Measurements from ENCODE around the gene C1QA.

C1QA gene

DNA sequence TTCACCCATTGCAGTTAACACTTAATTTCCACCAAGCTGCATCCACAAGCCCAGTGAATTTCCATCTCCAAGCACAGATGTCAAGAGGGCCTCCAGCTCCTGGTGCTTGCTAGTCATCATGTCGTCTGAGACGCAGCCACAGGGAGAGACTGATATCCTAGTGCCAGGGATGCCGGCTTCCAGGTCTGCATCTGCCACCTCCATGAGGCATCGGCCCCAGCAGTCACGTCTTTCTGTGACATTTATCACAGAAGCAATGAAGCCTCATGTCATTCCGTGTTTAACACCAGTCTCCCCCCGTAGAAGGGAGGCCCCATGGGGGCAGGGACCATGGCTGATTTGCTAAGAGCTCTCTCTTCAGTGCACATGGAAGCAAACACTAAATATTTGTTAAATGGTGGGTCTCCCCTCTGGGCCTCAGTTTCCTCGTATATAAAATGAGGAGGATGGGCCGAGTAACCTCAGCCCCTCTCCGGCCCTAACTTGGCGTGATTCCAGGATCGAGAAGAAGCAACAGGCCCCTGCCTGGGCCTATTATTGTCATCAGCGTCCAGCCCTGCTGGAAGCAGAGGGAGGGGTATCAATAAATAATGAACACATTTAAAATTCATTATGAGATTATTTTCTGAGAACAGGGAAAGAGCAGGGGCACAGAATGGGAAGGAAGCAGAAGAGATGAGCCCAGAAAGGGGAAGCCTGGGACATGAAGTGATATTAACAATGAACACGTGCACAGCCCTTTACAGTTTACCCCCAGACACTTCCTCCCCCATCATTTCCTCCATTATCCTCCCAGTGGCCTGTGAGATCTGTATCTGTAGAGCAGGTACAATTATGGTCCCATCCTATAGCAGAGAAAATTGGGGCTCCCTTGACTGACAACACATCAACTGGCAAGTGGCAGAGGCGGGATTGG lies 15.8 kb downstream of the C1QA start:
- no peak overlapping the region for H3K4me3 ChIP-seq (ENCODE audit: insufficient read length, low read depth)
- DNase-seq (ENCODE audit: low read depth, low spot score) = no peak
- H3K4me1 ChIP-seq (ENCODE audit: insufficient read depth, insufficient read length) = no peaks in the 10 kb centered on the region
- H3K36me3 ChIP-seq (ENCODE audit: insufficient read depth, insufficient read length, low read length) = no peaks in the 10 kb centered on the region
- no peak overlapping the region for H3K9ac ChIP-seq (ENCODE audit: insufficient read length, low read depth)
- TF ChIP-seq YY1 (IDR thresholded peaks at IDR 0.05; ENCODE audit: insufficient read depth, insufficient read length) (no peak), ZNF274 (IDR thresholded peaks at IDR 0.05; ENCODE audit: low read depth, low read length) (no peak), SUZ12 (IDR thresholded peaks at IDR 0.05; ENCODE audit: extremely low read depth, insufficient read depth, insufficient read length) (no peak)
- H3K9me3 ChIP-seq (ENCODE audit: insufficient read depth, low read length) = no peaks in the 10 kb centered on the region
- no peaks in the 10 kb centered on the region for H3K27me3 ChIP-seq (ENCODE audit: insufficient read depth, insufficient read length)

GRCh38 chr1:22652881-22653316 lies 16.5 kb downstream of the C1QA start, which contains the start of gene C1QB:
TSS of gene C1QB (plus strand) at chr1:22653236. CDS start at chr1:22659463, 6,227 bp downstream.
- TF ChIP-seq YY1 (IDR thresholded peaks at IDR 0.05; ENCODE audit: insufficient read depth, insufficient read length) (no peak), SUZ12 (IDR thresholded peaks at IDR 0.05; ENCODE audit: extremely low read depth, insufficient read depth, insufficient read length) (no peak), ZNF274 (IDR thresholded peaks at IDR 0.05; ENCODE audit: low read depth, low read length) (no peak)
- Histone ChIP-seq H3K9me3 (ENCODE audit: insufficient read depth, low read length) (no peaks in the 10 kb centered on the region), H3K4me3 (ENCODE audit: insufficient read length, low read depth) (no peak within 1 kb of the TSS), H3K27me3 (ENCODE audit: insufficient read depth, insufficient read length) (no peaks in the 10 kb centered on the region), H3K9ac (ENCODE audit: insufficient read length, low read depth) (no peak within 1 kb of the TSS), H3K36me3 (ENCODE audit: insufficient read depth, insufficient read length, low read length) (no peaks in the 10 kb centered on the region), H3K4me1 (ENCODE audit: insufficient read depth, insufficient read length) (no peaks in the 10 kb centered on the region)
- DNase-seq (ENCODE audit: low read depth, low spot score) = no peak

DNA sequence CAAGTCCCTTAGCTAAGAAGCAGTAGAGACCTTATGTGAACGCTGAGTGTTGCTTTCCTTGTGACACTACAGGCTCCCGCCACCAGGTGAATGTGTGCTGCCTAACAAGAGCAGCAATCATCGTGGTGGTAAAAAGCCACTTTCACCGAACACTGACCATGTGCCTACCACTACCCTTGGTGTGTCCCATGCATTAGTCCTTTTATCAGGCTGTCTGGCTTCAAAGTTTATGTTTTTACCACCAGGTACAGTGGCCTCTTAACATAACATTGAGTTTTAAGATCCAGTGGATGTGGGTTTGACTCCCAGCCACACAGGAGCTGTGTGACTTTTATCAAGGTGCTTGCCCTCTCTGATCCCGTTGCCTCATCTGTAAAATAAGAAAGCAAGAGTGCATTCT lies 18.3 kb downstream of the C1QA start:
- Histone ChIP-seq H3K9me3 (ENCODE audit: insufficient read depth, low read length) (no peaks in the 10 kb centered on the region), H3K27me3 (ENCODE audit: insufficient read depth, insufficient read length) (peaks cover 3% of the 10 kb centered on the region), H3K9ac (ENCODE audit: insufficient read length, low read depth) (no peak overlapping the region), H3K4me1 (ENCODE audit: insufficient read depth, insufficient read length) (no peaks in the 10 kb centered on the region), H3K36me3 (ENCODE audit: insufficient read depth, insufficient read length, low read length) (no peaks in the 10 kb centered on the region), H3K4me3 (ENCODE audit: insufficient read length, low read depth) (no peak overlapping the region)
- DNase-seq (ENCODE audit: low read depth, low spot score) = no peak
- TF ChIP-seq ZNF274 (IDR thresholded peaks at IDR 0.05; ENCODE audit: low read depth, low read length) = no peak
- no peak for TF ChIP-seq YY1 (IDR thresholded peaks at IDR 0.05; ENCODE audit: insufficient read depth, insufficient read length)

DNA sequence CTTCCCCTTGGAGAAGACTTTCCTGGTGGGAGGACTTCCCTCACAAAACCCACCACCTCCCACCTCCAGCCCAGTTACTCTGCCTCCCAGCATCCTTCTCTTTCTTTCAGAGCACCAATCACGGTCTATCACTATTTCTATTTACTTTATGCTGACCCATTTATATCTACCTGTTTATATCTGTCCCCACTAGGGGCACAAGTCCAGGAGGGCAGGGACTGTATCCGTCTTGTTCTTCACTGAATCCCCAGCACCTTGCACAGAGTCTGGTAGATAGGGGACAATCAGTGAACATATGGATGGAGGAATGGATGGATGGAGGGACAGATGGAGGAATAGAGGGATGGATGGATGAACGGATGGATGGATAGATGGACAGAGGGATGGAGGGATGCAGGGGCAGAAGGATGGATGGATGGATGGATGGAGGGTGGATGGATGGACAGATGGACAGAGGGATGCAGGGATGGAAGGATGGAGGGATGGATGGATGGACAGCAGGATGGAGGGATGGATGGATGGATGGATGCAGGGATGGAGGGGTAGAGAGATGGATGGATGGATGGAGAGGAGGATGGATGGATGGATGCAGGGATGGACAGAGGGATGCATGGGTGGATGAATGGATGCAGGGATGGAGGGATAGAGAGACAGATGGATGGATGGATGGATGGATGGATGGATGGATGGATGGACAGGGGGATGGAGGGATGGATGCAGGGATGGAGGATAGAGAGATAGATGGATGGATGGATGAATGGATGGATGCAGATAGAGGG lies 22.1 kb downstream of the C1QA start:
- Histone ChIP-seq H3K4me1 (ENCODE audit: insufficient read depth, insufficient read length) (no peaks in the 10 kb centered on the region), H3K9me3 (ENCODE audit: insufficient read depth, low read length) (no peaks in the 10 kb centered on the region), H3K36me3 (ENCODE audit: insufficient read depth, insufficient read length, low read length) (no peaks in the 10 kb centered on the region), H3K9ac (ENCODE audit: insufficient read length, low read depth) (no peak overlapping the region), H3K27me3 (ENCODE audit: insufficient read depth, insufficient read length) (peaks cover 3% of the 10 kb centered on the region), H3K4me3 (ENCODE audit: insufficient read length, low read depth) (no peak overlapping the region)
- TF ChIP-seq ZNF274 (IDR thresholded peaks at IDR 0.05; ENCODE audit: low read depth, low read length) = no peak
- TF ChIP-seq YY1 (IDR thresholded peaks at IDR 0.05; ENCODE audit: insufficient read depth, insufficient read length) = no peak
- TF ChIP-seq SUZ12 (IDR thresholded peaks at IDR 0.05; ENCODE audit: extremely low read depth, insufficient read depth, insufficient read length) = no peak
- DNase-seq (ENCODE audit: low read depth, low spot score) = no peak

DNA sequence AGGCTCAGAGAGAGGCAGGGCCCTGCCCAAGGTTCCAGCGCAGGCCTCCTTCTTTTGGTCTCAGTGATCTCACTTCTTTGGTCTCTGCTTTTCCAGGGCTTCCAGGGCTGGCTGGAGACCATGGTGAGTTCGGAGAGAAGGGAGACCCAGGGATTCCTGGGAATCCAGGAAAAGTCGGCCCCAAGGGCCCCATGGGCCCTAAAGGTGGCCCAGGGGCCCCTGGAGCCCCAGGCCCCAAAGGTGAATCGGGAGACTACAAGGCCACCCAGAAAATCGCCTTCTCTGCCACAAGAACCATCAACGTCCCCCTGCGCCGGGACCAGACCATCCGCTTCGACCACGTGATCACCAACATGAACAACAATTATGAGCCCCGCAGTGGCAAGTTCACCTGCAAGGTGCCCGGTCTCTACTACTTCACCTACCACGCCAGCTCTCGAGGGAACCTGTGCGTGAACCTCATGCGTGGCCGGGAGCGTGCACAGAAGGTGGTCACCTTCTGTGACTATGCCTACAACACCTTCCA lies 24.4 kb downstream of the C1QA start:
- Histone ChIP-seq H3K36me3 (ENCODE audit: insufficient read depth, insufficient read length, low read length) (no peaks in the 10 kb centered on the region), H3K9ac (ENCODE audit: insufficient read length, low read depth) (no peak overlapping the region), H3K27me3 (ENCODE audit: insufficient read depth, insufficient read length) (peaks cover 3% of the 10 kb centered on the region), H3K9me3 (ENCODE audit: insufficient read depth, low read length) (no peaks in the 10 kb centered on the region), H3K4me3 (ENCODE audit: insufficient read length, low read depth) (no peak overlapping the region), H3K4me1 (ENCODE audit: insufficient read depth, insufficient read length) (no peaks in the 10 kb centered on the region)
- TF ChIP-seq SUZ12 (IDR thresholded peaks at IDR 0.05; ENCODE audit: extremely low read depth, insufficient read depth, insufficient read length) (no peak), YY1 (IDR thresholded peaks at IDR 0.05; ENCODE audit: insufficient read depth, insufficient read length) (no peak), ZNF274 (IDR thresholded peaks at IDR 0.05; ENCODE audit: low read depth, low read length) (no peak)
- DNase-seq (ENCODE audit: low read depth, low spot score) = no peak

GRCh38 chr1:22661880-22662279 lies 25.5 kb downstream of the C1QA start:
- Histone ChIP-seq H3K36me3 (ENCODE audit: insufficient read depth, insufficient read length, low read length) (no peaks in the 10 kb centered on the region), H3K4me3 (ENCODE audit: insufficient read length, low read depth) (no peak overlapping the region), H3K27me3 (ENCODE audit: insufficient read depth, insufficient read length) (peaks cover 3% of the 10 kb centered on the region), H3K4me1 (ENCODE audit: insufficient read depth, insufficient read length) (no peaks in the 10 kb centered on the region), H3K9me3 (ENCODE audit: insufficient read depth, low read length) (no peaks in the 10 kb centered on the region), H3K9ac (ENCODE audit: insufficient read length, low read depth) (no peak overlapping the region)
- TF ChIP-seq SUZ12 (IDR thresholded peaks at IDR 0.05; ENCODE audit: extremely low read depth, insufficient read depth, insufficient read length) = no peak
- TF ChIP-seq ZNF274 (IDR thresholded peaks at IDR 0.05; ENCODE audit: low read depth, low read length) = no peak
- TF ChIP-seq YY1 (IDR thresholded peaks at IDR 0.05; ENCODE audit: insufficient read depth, insufficient read length) = no peak
- DNase-seq (ENCODE audit: low read depth, low spot score) = no peak

- peaks cover 3% of the 10 kb centered on the region for H3K27me3 ChIP-seq (ENCODE audit: insufficient read depth, insufficient read length)
- TF ChIP-seq ZNF274 (IDR thresholded peaks at IDR 0.05; ENCODE audit: low read depth, low read length) = no peak
- no peak for TF ChIP-seq SUZ12 (IDR thresholded peaks at IDR 0.05; ENCODE audit: extremely low read depth, insufficient read depth, insufficient read length)
- TF ChIP-seq YY1 (IDR thresholded peaks at IDR 0.05; ENCODE audit: insufficient read depth, insufficient read length) = no peak
- DNase-seq (ENCODE audit: low read depth, low spot score) = no peak
Observed at GRCh38 chr1:22662318-22662717, 25.9 kb downstream of the C1QA start.

More at GRCh38 chr1:22662318-22662717, 25.9 kb downstream of the C1QA start:
- Histone ChIP-seq H3K9me3 (ENCODE audit: insufficient read depth, low read length) (no peaks in the 10 kb centered on the region), H3K4me1 (ENCODE audit: insufficient read depth, insufficient read length) (no peaks in the 10 kb centered on the region), H3K4me3 (ENCODE audit: insufficient read length, low read depth) (no peak overlapping the region), H3K36me3 (ENCODE audit: insufficient read depth, insufficient read length, low read length) (no peaks in the 10 kb centered on the region), H3K9ac (ENCODE audit: insufficient read length, low read depth) (no peak overlapping the region)

Data from NT2/D1 (cell line).